WERI-Rb-1 (cell line): Measurements from ENCODE around the gene RPS29.

Experiments
- DNase-seq: peaks from one replicate; pipeline ENCODE4 v3.0.0-alpha.2; 2020
- H3K27ac ChIP-seq: fragments of 250-450 bp; sonication (Bioruptor Pico); 2 replicates; pipeline ENCODE4 v1.5.1; 2020; ENCODE audit warnings: mild to moderate bottlenecking, moderate library complexity
- H3K27me3 ChIP-seq: fragments of 250-450 bp; sonication (Bioruptor Pico); 2 replicates; pipeline ENCODE4 v1.5.1; 2021; ENCODE audit warnings: mild to moderate bottlenecking, low read depth, moderate library complexity; ENCODE audit not compliant: insufficient read depth, severe bottlenecking
- H3K36me3 ChIP-seq: fragments of 250-450 bp; sonication (Bioruptor Pico); 2 replicates; pipeline ENCODE4 v1.5.1; 2020; ENCODE audit warnings: mild to moderate bottlenecking, moderate library complexity
- H3K4me3 ChIP-seq: 2 replicates; pipeline ENCODE4 v1.5.1; 2011; ENCODE audit warnings: low read depth, mild to moderate bottlenecking, control low read depth, low read length
- H3K9me3 ChIP-seq: fragments of 250-450 bp; sonication (Bioruptor Pico); 2 replicates; pipeline ENCODE4 v1.5.1; 2021; ENCODE audit warnings: mild to moderate bottlenecking, moderate library complexity; ENCODE audit not compliant: severe bottlenecking
- CTCF ChIP-seq: IDR thresholded peaks from 2 replicates; pipeline ENCODE4 v1.5.1; 2011; ENCODE audit warnings: low read depth, mild to moderate bottlenecking, control low read depth, inconsistent platforms, low read length

Gene RPS29

GRCh38 chr14:49549881-49550280, 36.3 kb downstream of the RPS29 start:
- H3K9me3 ChIP-seq, result peaks cover 5% of the 10 kb centered on the region
- peak overlapping the region; percentile 44 for H3K27ac ChIP-seq
- no peak overlapping the region for H3K4me3 ChIP-seq
- TF ChIP-seq CTCF, result no peak
- H3K27me3 ChIP-seq, result no peaks in the 10 kb centered on the region
- no peaks in the 10 kb centered on the region for H3K36me3 ChIP-seq
- peak; percentile 77 for DNase-seq

GRCh38 chr14:49549446-49549845, 36.7 kb downstream of the RPS29 start:
- no peak overlapping the region for H3K4me3 ChIP-seq
- no peak for TF ChIP-seq CTCF
- peaks cover 5% of the 10 kb centered on the region for H3K9me3 ChIP-seq
- H3K36me3 ChIP-seq, result no peaks in the 10 kb centered on the region
- DNase-seq, result no peak
- peak overlapping the region; percentile 44 for H3K27ac ChIP-seq
- no peaks in the 10 kb centered on the region for H3K27me3 ChIP-seq

GRCh38 chr14:49546766-49547165, 39.4 kb downstream of the RPS29 start:
- no peak for TF ChIP-seq CTCF
- no peaks in the 10 kb centered on the region for H3K27me3 ChIP-seq
- no peak for DNase-seq
- peaks cover 5% of the 10 kb centered on the region for H3K9me3 ChIP-seq
- H3K27ac ChIP-seq, result no peak overlapping the region
- no peak overlapping the region for H3K4me3 ChIP-seq
- H3K36me3 ChIP-seq, result no peaks in the 10 kb centered on the region

- H3K4me3 ChIP-seq, result no peak overlapping the region
- no peak for DNase-seq
- TF ChIP-seq CTCF, result no peak
- peaks cover 13% of the 10 kb centered on the region for H3K9me3 ChIP-seq
- no peaks in the 10 kb centered on the region for H3K36me3 ChIP-seq
- no peaks in the 10 kb centered on the region for H3K27me3 ChIP-seq
- no peak overlapping the region for H3K27ac ChIP-seq
These were observed 40.5 kb downstream of the RPS29 start for GRCh38 chr14:49545716-49546115.

- H3K9me3 ChIP-seq, result peaks cover 13% of the 10 kb centered on the region
- no peak for DNase-seq
- no peak overlapping the region for H3K4me3 ChIP-seq
- no peaks in the 10 kb centered on the region for H3K27me3 ChIP-seq
- TF ChIP-seq CTCF, result no peak
- H3K27ac ChIP-seq, result no peak overlapping the region
- no peaks in the 10 kb centered on the region for H3K36me3 ChIP-seq
These were observed 41.1 kb downstream of the RPS29 start for GRCh38 chr14:49545071-49545470.

- no peak for DNase-seq
- H3K27me3 ChIP-seq, result no peaks in the 10 kb centered on the region
- H3K9me3 ChIP-seq, result peaks cover 8% of the 10 kb centered on the region
- H3K36me3 ChIP-seq, result no peaks in the 10 kb centered on the region
- H3K27ac ChIP-seq, result no peak overlapping the region
- no peak for TF ChIP-seq CTCF
- H3K4me3 ChIP-seq, result no peak overlapping the region
These were observed 45.1 kb downstream of the RPS29 start for GRCh38 chr14:49541049-49541448.
